Fibroblast of skin of scalp (primary cell): ENCODE measurements around the gene APOM.

Source experiments
- DNase-seq: peaks from one replicate; pipeline ENCODE4 v3.0.0-alpha.2; 2013

APOM gene

GRCh38 chr6:31681135-31681671, 25.5 kb downstream of the APOM start:
- DNase-seq: peak; percentile 42

GRCh38 chr6:31683591-31683990, 27.9 kb downstream of the APOM start:
- no peak for DNase-seq

GRCh38 chr6:31686483-31686882, 30.8 kb downstream of the APOM start:
- no peak for DNase-seq

GRCh38 chr6:31687321-31687720, 31.6 kb downstream of the APOM start:
- no peak for DNase-seq

- DNase-seq: no peak
These were observed 32.4 kb downstream of the APOM start for GRCh38 chr6:31687860-31688693.

- DNase-seq: no peak
These were observed 33.8 kb downstream of the APOM start for GRCh38 chr6:31689249-31690110.

- DNase-seq: no peak
These were observed 34.8 kb downstream of the APOM start for GRCh38 chr6:31690231-31691077.

- DNase-seq: no peak
These were observed 35.4 kb downstream of the APOM start for GRCh38 chr6:31691078-31691463.

- DNase-seq: no peak
These were observed 35.9 kb downstream of the APOM start for GRCh38 chr6:31691564-31692108.

GRCh38 chr6:31692353-31692752, 36.7 kb downstream of the APOM start:
- DNase-seq: no peak

GRCh38 chr6:31692886-31693285, 37.2 kb downstream of the APOM start:
- DNase-seq: no peak

- DNase-seq: no peak
These were observed 37.8 kb downstream of the APOM start for GRCh38 chr6:31693535-31693934.

GRCh38 chr6:31697555-31697954, 41.9 kb downstream of the APOM start:
- no peak for DNase-seq

GRCh38 chr6:31700740-31701401, 45.2 kb downstream of the APOM start:
- no peak for DNase-seq

GRCh38 chr6:31701666-31702404, 46.1 kb downstream of the APOM start:
- DNase-seq: peak; percentile 12

- no peak for DNase-seq
These were observed 46.7 kb downstream of the APOM start for GRCh38 chr6:31702405-31702818.

GRCh38 chr6:31702819-31703716, 47.4 kb downstream of the APOM start, which contains the start of gene ABHD16A:
ABHD16A (minus strand) TSS chr6:31703324; CDS start chr6:31703281, 43 bp downstream.
- DNase-seq: peak; percentile 98

GRCh38 chr6:31705931-31706330, 50.2 kb downstream of the APOM start:
- DNase-seq: no peak

GRCh38 chr6:31706599-31706998, 50.9 kb downstream of the APOM start, which contains the start of gene LY6G6F:
LY6G6F (plus strand) TSS chr6:31706866; CDS start chr6:31706907, 41 bp downstream.
- DNase-seq: no peak
